Activated T-cell treated with anti-CD3 and anti-CD28 coated beads, Interleukin-2, amount 50 U/mL, for 24 hours (primary cell): ENCODE results near the gene SPOCD1.

Experiments used
- DNase-seq: peaks from one replicate; pipeline ENCODE4 v3.0.0-alpha.2; 2020
- H3K27ac Mint-ChIP-seq: 2 replicates; pipeline ENCODE4 v1.8.0; 2020; ENCODE audit warnings: mild to moderate bottlenecking, mixed read lengths
- H3K27me3 Mint-ChIP-seq: 2 replicates; pipeline ENCODE4 v1.8.0; 2020; ENCODE audit warnings: mixed read lengths
- H3K36me3 Mint-ChIP-seq: 2 replicates; pipeline ENCODE4 v1.8.0; 2020; ENCODE audit warnings: low read depth, mixed read lengths
- H3K4me1 Mint-ChIP-seq: 2 replicates; pipeline ENCODE4 v1.8.0; 2020; ENCODE audit warnings: low read depth, mixed read lengths
- H3K4me3 Mint-ChIP-seq: 2 replicates; pipeline ENCODE4 v1.8.0; 2020; ENCODE audit warnings: mild to moderate bottlenecking, moderate library complexity, mixed read lengths
- H3K9me3 Mint-ChIP-seq: 2 replicates; pipeline ENCODE4 v1.8.0; 2020; ENCODE audit warnings: mixed read lengths

SPOCD1 gene

DNA sequence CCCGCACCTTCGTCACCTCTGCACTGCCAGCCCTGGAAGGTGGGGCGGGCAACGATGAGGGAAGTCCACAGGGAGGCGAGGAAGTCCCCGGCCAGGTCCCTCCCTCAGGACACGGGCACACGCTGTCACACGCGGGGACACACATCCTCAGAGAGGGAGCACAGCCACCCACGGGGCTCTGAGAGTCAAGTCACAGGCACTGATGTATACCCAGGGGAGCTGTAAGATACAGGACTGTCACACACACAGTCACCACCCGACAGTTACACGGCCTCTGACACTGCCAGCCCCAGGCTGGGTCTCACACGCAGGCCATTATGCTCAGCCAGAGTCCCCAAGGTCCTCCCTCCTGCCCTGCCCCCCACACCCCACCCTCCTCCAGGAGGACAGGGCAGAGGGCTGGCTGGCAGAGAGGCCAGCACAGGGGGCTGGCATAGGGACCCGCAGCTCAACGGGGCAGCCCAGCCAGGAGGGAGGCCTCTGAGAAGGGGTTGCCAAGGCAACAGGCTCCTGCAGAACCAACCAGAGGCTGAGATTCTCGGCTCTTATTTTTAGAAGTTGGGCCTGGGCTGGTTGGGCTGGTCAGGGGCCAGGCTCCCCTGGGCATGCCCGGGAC is 34.0 kb downstream of the SPOCD1 start:
- Mint-ChIP-seq H3K27ac (no peak overlapping the region), H3K36me3 (no peaks in the 10 kb centered on the region), H3K4me3 (no peak overlapping the region), H3K27me3 (peaks cover 19% of the 10 kb centered on the region), H3K4me1 (peaks cover 1% of the 10 kb centered on the region), H3K9me3 (no peaks in the 10 kb centered on the region)
- no peak for DNase-seq

- Mint-ChIP-seq H3K27ac (no peak overlapping the region), H3K27me3 (peaks cover 20% of the 10 kb centered on the region), H3K36me3 (no peaks in the 10 kb centered on the region), H3K4me3 (no peak overlapping the region), H3K9me3 (no peaks in the 10 kb centered on the region), H3K4me1 (peaks cover 1% of the 10 kb centered on the region)
- DNase-seq: no peak
Observed at GRCh38 chr1:31781138-31781755, 34.6 kb downstream of the SPOCD1 start.

- H3K27me3 Mint-ChIP-seq: peaks cover 23% of the 10 kb centered on the region
- no peak overlapping the region for H3K27ac Mint-ChIP-seq
- peaks cover 1% of the 10 kb centered on the region for H3K4me1 Mint-ChIP-seq
- no peak overlapping the region for H3K4me3 Mint-ChIP-seq
- DNase-seq: no peak
- H3K36me3 Mint-ChIP-seq: no peaks in the 10 kb centered on the region
- no peaks in the 10 kb centered on the region for H3K9me3 Mint-ChIP-seq
Observed at GRCh38 chr1:31780632-31781031, 35.2 kb downstream of the SPOCD1 start.

DNA sequence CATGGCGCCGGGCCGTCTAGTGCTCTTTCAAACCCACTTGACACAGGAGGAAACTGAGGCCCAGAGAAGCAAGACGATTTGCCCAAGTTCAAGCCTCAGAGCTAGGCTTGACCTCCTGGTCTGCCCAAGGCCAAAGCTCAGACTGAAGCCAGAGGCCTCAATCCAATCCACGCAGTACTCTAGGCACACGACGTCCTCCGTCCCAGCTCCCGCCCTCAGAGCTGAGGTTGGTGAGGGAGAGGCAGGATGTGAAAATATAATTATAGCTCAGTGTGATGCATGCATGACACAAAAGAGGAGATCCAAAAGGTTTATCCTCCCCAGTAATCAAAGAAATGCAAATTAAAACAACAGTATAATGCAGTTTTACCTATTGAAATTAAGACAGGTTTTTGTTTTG is 36.1 kb downstream of the SPOCD1 start:
- Mint-ChIP-seq H3K36me3 (no peaks in the 10 kb centered on the region), H3K4me1 (peaks cover 1% of the 10 kb centered on the region), H3K9me3 (no peaks in the 10 kb centered on the region), H3K27ac (no peak overlapping the region), H3K4me3 (no peak overlapping the region), H3K27me3 (peaks cover 29% of the 10 kb centered on the region)
- DNase-seq: no peak

GRCh38 chr1:31778763-31779488 is 36.9 kb downstream of the SPOCD1 start:
- Mint-ChIP-seq H3K27me3 (peaks cover 37% of the 10 kb centered on the region), H3K9me3 (no peaks in the 10 kb centered on the region), H3K4me3 (no peak overlapping the region), H3K27ac (no peak overlapping the region), H3K36me3 (no peaks in the 10 kb centered on the region), H3K4me1 (peaks cover 8% of the 10 kb centered on the region)
- DNase-seq: no peak

DNA sequence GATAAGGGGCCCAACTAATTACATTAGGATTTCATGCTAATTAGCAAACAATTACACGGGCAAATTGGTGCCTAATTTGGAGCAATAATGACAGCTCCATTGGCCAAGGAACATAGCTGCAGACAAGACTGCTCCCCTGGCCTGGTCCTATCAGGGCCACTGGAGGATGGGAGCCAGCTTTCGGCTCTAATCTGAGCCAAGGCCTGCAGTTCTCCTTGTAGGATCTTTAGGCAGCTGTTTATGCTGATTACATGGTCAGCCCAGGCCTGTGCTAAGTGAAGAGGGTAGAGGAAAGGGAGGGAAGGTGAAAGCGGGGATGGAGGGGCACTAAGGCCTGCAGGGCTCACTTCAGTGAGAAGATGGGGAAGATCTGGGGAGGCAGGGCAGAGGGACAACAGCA is 39.3 kb downstream of the SPOCD1 start:
- DNase-seq: no peak
- peaks cover 53% of the 10 kb centered on the region for H3K27me3 Mint-ChIP-seq
- no peaks in the 10 kb centered on the region for H3K36me3 Mint-ChIP-seq
- H3K4me3 Mint-ChIP-seq: no peak overlapping the region
- no peaks in the 10 kb centered on the region for H3K9me3 Mint-ChIP-seq
- H3K4me1 Mint-ChIP-seq: peaks cover 29% of the 10 kb centered on the region
- no peak overlapping the region for H3K27ac Mint-ChIP-seq

- H3K4me3 Mint-ChIP-seq: no peak overlapping the region
- no peak overlapping the region for H3K27ac Mint-ChIP-seq
- H3K9me3 Mint-ChIP-seq: no peaks in the 10 kb centered on the region
- peaks cover 53% of the 10 kb centered on the region for H3K27me3 Mint-ChIP-seq
- no peaks in the 10 kb centered on the region for H3K36me3 Mint-ChIP-seq
- H3K4me1 Mint-ChIP-seq: peaks cover 32% of the 10 kb centered on the region
- DNase-seq: no peak
Observed at GRCh38 chr1:31776032-31776431, 39.8 kb downstream of the SPOCD1 start.

DNA sequence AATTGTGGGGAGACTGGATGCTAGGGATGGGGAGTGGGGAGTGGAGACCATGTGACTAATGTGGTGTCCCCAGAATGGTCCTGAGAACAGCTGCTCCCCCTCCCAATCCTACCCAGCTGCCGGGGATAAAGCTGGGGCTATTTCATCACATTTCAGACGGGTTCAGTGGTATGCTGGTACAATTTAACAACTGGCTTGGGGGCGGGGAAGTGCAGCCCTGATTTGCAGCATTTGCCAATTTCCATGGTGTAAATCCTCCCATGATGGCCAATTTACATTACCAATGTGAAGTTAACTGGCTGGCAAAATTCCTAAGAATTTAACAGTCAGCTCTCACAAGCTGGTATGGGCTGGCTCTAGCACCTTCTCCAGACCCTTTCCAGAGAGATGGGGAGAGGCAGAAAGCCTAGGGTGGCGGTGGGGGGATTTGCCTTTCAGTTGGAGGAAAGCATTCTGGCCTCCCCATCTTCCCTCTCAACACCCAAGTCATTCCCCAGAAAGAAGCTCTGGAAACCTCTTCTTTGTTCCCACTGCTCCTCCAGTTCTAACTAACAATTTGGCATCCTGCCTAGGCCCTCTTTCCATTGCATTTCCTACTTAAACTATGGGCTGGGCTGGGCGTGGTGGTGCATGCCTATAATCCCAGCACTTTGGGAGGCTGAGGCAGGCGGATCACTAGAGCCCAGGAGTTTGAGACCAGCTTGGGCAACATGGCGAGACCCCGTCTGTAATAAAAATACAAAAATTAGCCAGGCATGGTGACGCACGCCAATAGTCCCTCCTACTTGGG is 40.4 kb downstream of the SPOCD1 start:
- Mint-ChIP-seq H3K9me3 (no peaks in the 10 kb centered on the region), H3K4me3 (no peak overlapping the region), H3K4me1 (peaks cover 38% of the 10 kb centered on the region), H3K27ac (no peak overlapping the region), H3K27me3 (peaks cover 53% of the 10 kb centered on the region), H3K36me3 (no peaks in the 10 kb centered on the region)
- no peak for DNase-seq

GRCh38 chr1:31774495-31774894 is 41.3 kb downstream of the SPOCD1 start:
- no peak for DNase-seq
- H3K36me3 Mint-ChIP-seq: no peaks in the 10 kb centered on the region
- peaks cover 49% of the 10 kb centered on the region for H3K27me3 Mint-ChIP-seq
- no peak overlapping the region for H3K27ac Mint-ChIP-seq
- H3K4me3 Mint-ChIP-seq: no peak overlapping the region
- H3K4me1 Mint-ChIP-seq: peaks cover 46% of the 10 kb centered on the region
- no peaks in the 10 kb centered on the region for H3K9me3 Mint-ChIP-seq

DNA sequence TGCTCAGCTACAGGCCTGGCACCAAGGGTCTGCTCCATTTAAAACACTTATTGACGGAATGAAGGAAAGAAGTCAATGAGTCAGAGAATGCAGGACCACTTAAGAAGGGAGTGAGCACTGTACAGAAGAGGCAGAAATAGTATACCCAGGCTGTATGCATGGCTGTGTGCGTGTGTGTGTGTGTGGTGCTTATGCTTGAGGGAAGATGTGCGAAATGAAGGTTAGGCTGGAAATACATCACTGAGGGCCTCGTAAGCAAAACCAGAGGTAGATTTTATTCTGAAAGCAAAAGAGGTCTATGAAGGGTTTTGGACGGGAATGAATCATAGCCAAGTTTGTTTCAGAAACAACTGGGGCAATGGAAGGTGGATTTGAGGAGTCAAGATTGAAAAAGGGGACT is 42.0 kb downstream of the SPOCD1 start:
- H3K27me3 Mint-ChIP-seq: peaks cover 49% of the 10 kb centered on the region

GRCh38 chr1:31772669-31773248 is 43.1 kb downstream of the SPOCD1 start:
- DNase-seq: no peak
- Mint-ChIP-seq H3K9me3 (no peaks in the 10 kb centered on the region), H3K36me3 (no peaks in the 10 kb centered on the region), H3K4me3 (peak overlapping the region; percentile 66), H3K27me3 (peaks cover 40% of the 10 kb centered on the region), H3K27ac (peak overlapping the region; percentile 92), H3K4me1 (peaks cover 59% of the 10 kb centered on the region)

More for the DNA sequence above, 42.0 kb downstream of the SPOCD1 start:
- Mint-ChIP-seq H3K4me3 (no peak overlapping the region), H3K36me3 (no peaks in the 10 kb centered on the region), H3K27ac (peak overlapping the region; percentile 42), H3K4me1 (peaks cover 53% of the 10 kb centered on the region), H3K9me3 (no peaks in the 10 kb centered on the region)
- DNase-seq: no peak

DNA sequence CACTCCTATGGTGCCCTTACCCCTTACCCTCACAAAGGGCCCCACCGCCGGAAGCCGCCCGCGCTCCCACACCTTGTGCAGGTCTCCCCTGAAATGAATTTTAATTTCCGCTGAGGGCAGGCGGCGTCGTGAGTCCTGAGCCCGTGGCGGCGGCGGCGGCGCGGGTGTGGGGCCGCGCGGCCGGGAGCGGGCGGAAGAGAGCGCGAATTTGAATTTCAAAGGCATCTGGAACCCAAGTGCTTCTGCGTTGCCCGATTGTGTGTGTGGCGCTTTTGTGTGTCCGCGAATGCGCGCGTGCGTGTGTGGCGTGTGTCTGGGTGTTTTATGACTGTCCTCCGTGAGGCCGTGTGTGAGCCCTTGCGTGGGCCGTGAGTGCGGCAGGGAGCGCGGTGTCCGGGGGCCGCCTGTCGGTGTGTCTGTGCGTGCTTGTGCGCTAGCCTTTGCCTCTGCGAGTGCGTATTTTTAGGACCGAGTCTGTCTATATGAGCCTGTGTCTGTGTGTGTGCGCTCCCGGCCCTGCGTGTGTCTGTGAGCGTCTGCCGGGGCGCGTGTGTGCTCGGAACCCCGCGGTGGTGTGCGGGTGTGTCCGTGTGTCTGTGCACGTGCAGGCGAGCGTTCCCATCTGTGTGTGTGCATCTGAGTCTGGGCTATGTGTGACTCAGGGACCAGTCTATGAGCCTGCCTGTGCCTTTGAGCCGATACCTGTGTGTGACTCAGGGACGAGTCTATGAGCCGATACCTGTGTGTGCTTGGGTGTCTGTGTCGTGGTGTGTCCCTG is 43.7 kb downstream of the SPOCD1 start:
- Mint-ChIP-seq H3K9me3 (no peaks in the 10 kb centered on the region), H3K4me1 (peaks cover 59% of the 10 kb centered on the region), H3K27ac (peak overlapping the region; percentile 92), H3K27me3 (peaks cover 34% of the 10 kb centered on the region), H3K4me3 (peak overlapping the region; percentile 66), H3K36me3 (no peaks in the 10 kb centered on the region)
- DNase-seq: peak; percentile 68

DNA sequence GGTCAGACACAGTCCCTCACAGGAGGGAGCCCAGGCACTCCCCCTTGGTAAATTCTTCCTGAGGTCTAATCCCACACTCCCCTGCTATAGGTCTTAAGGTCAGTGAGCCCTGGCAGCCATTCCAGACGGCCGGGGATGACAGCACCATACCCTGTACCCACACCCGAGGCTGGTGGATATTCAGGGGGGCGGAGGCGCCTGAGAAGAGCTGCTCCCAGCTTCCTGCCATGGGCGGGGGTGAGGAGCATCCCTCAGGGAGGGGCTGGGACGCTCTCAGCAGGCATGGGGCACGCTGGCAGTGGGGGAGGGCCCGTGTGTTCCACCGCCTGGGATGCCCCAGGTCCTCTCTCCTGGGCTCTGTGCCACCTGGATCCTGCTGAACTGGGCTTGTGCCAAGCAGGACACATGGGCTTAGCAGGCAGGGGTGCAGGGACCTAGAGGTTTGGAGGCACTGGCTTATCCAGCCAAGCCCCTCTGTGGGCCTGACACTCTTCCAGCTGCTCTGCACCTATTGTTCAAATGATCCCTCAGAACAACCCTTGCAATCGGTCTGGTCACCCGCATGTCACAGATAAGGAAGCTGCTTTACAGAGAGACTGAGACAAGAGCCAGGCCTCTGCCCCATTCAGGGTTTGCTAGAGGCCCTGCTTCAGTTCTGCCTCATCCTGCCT is 46.0 kb downstream of the SPOCD1 start:
- H3K36me3 Mint-ChIP-seq: no peaks in the 10 kb centered on the region
- H3K27me3 Mint-ChIP-seq: peaks cover 28% of the 10 kb centered on the region
- peak overlapping the region; percentile 68 for H3K27ac Mint-ChIP-seq
- H3K9me3 Mint-ChIP-seq: no peaks in the 10 kb centered on the region
- H3K4me3 Mint-ChIP-seq: no peak overlapping the region
- no peak for DNase-seq
- peaks cover 59% of the 10 kb centered on the region for H3K4me1 Mint-ChIP-seq
